ENCODE measurements around the gene DBN1.

DBN1 gene

GRCh38 chr5:177440990-177441780, 32.2 kb downstream of the DBN1 start:
- DNase-seq (ENCODE audit: low read depth) = no peak
- no peak overlapping the region for H3K4me3 ChIP-seq (ENCODE audit: low read depth, low read length)
- TF ChIP-seq MYC (IDR thresholded peaks at IDR 0.05; ENCODE audit: low read depth, low read length) = no peak
- TF ChIP-seq POLR2A (IDR thresholded peaks at IDR 0.05; ENCODE audit: extremely low read depth, insufficient read length) = no peak
- TF ChIP-seq MAX (IDR thresholded peaks at IDR 0.05; ENCODE audit: low read depth, low read length) = no peak
- no peak for TF ChIP-seq CTCF (IDR thresholded peaks at IDR 0.05; ENCODE audit: low read depth, low read length)

- TF ChIP-seq CTCF (IDR thresholded peaks at IDR 0.05; ENCODE audit: low read depth, low read length) (no peak), POLR2A (IDR thresholded peaks at IDR 0.05; ENCODE audit: extremely low read depth, insufficient read length) (no peak)
- DNase-seq (ENCODE audit: low read depth) = no peak
- H3K4me3 ChIP-seq (ENCODE audit: low read depth, low read length) = no peak overlapping the region
These were observed 33.0 kb downstream of the DBN1 start for GRCh38 chr5:177440211-177440989.

- H3K4me3 ChIP-seq (ENCODE audit: low read depth, low read length) = no peak overlapping the region
- no peak for TF ChIP-seq MAX (IDR thresholded peaks at IDR 0.05; ENCODE audit: low read depth, low read length)
- TF ChIP-seq MYC (IDR thresholded peaks at IDR 0.05; ENCODE audit: low read depth, low read length) = no peak
- TF ChIP-seq POLR2A (IDR thresholded peaks at IDR 0.05; ENCODE audit: extremely low read depth, insufficient read length) = no peak
- TF ChIP-seq CTCF (IDR thresholded peaks at IDR 0.05; ENCODE audit: low read depth, low read length) = no peak
- DNase-seq (ENCODE audit: low read depth) = no peak
These were observed 33.8 kb downstream of the DBN1 start for GRCh38 chr5:177439518-177440053.

- no peak overlapping the region for H3K4me3 ChIP-seq (ENCODE audit: low read depth, low read length)
- DNase-seq (ENCODE audit: low read depth) = no peak
- TF ChIP-seq POLR2A (IDR thresholded peaks at IDR 0.05; ENCODE audit: extremely low read depth, insufficient read length) (no peak), CTCF (IDR thresholded peaks at IDR 0.05; ENCODE audit: low read depth, low read length) (no peak), MAX (IDR thresholded peaks at IDR 0.05; ENCODE audit: low read depth, low read length) (no peak), MYC (IDR thresholded peaks at IDR 0.05; ENCODE audit: low read depth, low read length) (no peak)
These were observed 35.0 kb downstream of the DBN1 start for GRCh38 chr5:177438468-177438867.

- H3K4me3 ChIP-seq (ENCODE audit: low read depth, low read length) = no peak overlapping the region
- no peak for TF ChIP-seq CTCF (IDR thresholded peaks at IDR 0.05; ENCODE audit: low read depth, low read length)
- TF ChIP-seq MYC (IDR thresholded peaks at IDR 0.05; ENCODE audit: low read depth, low read length) = no peak
- TF ChIP-seq POLR2A (IDR thresholded peaks at IDR 0.05; ENCODE audit: extremely low read depth, insufficient read length) = no peak
- TF ChIP-seq MAX (IDR thresholded peaks at IDR 0.05; ENCODE audit: low read depth, low read length) = no peak
- DNase-seq (ENCODE audit: low read depth) = peak; percentile 4
These were observed 35.8 kb downstream of the DBN1 start for GRCh38 chr5:177437623-177438022.
